MG63 (cell line): ENCODE measurements around the gene ZNF70. TPM values are rescaled to one million over a fixed set of nuclear protein-coding genes. Genes with fewer than 3 reads are reported as not detected.

Source experiments
- DNase-seq: peaks from one replicate; pipeline ENCODE4 v3.0.0-alpha.2; 2020
- H3K27me3 ChIP-seq: fragments of 250-450 bp; sonication (Bioruptor Pico); 2 replicates; pipeline ENCODE4 v1.5.1; 2020; ENCODE audit warnings: mild to moderate bottlenecking, moderate library complexity
- H3K36me3 ChIP-seq: fragments of 250-450 bp; sonication (Bioruptor Pico); 2 replicates; pipeline ENCODE4 v1.5.1; 2020; ENCODE audit warnings: mild to moderate bottlenecking, moderate library complexity
- H3K4me3 ChIP-seq: fragments of 250-450 bp; sonication (Bioruptor Pico); 2 replicates; pipeline ENCODE4 v1.5.1; 2020; ENCODE audit warnings: mild to moderate bottlenecking, moderate library complexity
- H3K9me3 ChIP-seq: fragments of 250-450 bp; sonication (Bioruptor Pico); 2 replicates; pipeline ENCODE4 v1.5.1; 2020; ENCODE audit warnings: mild to moderate bottlenecking, moderate library complexity
- total RNA-seq: library from RNA; depleted of rRNA; stranded (reverse); fragments of >200 nt; shearing (Covaris generic); gene quantifications from 2 replicates; pipeline ENCODE4 v1.2.3, GENCODE V29; 2014; ENCODE audit warnings: low replicate concordance; rRNA removed

The ZNF70 gene
- 2.4 and 3.9 TPM in 2 replicates for total RNA-seq

DNA sequence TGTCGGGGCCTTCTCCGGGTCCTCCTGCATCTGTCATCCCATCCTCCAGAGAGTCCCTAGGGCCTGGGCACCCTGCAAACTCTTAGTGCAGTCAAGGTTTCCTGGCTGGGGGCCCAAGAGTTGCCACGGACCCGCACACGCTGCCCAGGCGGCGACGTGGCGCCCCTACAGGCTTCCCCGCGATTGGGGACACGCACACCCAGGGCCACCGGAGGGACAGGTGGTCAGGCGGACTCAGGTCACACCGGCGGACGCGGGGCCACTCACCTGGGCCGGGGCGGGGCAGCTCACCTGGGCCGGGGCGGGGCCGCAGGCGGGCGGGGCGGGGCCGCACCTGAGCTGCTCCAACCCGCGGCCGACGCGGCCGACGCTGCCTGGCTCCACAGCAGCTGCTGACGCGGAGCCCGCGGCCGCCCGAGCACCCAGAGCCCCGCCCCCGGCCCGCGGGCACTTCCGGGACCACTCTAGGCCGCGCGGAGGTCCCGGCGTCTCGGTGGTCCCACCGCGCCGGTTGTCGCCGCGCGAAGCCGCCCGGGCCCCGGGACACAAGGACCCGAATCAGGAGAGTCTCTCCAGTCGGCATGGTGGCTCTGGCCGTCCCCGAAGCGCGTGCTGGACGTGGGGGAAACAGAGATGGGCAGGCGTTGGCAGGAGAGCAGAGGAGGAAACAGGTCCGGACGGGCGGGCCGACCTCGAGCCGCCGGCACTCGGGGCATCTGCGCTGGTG lies at the start of gene ZNF70:
Gene ZNF70 (minus strand): TSS at position 399 of the 727 bp plus-strand sequence. CDS start 5,972 bp downstream, outside the sequence.
- no peaks in the 10 kb centered on the region for H3K36me3 ChIP-seq
- H3K4me3 ChIP-seq, result peak within 1 kb of the TSS; percentile 84
- H3K27me3 ChIP-seq, result no peaks in the 10 kb centered on the region
- no peaks in the 10 kb centered on the region for H3K9me3 ChIP-seq
- DNase-seq, result peak; percentile 81

- no peak for DNase-seq
- peaks cover 53% of the 10 kb centered on the region for H3K36me3 ChIP-seq
- H3K27me3 ChIP-seq, result no peaks in the 10 kb centered on the region
- H3K9me3 ChIP-seq, result no peaks in the 10 kb centered on the region
- H3K4me3 ChIP-seq, result no peak overlapping the region
Measured at GRCh38 chr22:23796461-23796860, 45.5 kb upstream of the ZNF70 start.

DNA sequence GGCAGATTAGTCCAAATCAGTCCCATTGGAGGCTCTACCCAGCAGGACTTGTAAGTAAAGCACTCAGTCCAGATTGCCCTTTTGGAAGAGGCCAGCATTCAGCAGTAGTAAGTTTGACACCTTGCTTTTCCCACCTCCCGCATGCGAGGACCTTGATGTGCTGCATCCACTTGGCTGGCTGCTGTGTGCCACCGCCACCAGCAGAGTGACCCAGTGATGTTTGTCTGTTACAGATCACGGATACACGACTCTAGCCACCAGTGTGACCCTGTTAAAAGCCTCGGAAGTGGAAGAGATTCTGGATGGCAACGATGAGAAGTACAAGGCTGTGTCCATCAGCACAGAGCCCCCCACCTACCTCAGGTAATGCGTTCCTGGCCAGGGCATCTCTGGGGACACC lies 42.4 kb upstream of the ZNF70 start:
- no peak for DNase-seq
- H3K36me3 ChIP-seq, result peaks cover 58% of the 10 kb centered on the region
- no peaks in the 10 kb centered on the region for H3K9me3 ChIP-seq
- H3K4me3 ChIP-seq, result no peak overlapping the region
- H3K27me3 ChIP-seq, result no peaks in the 10 kb centered on the region

DNA sequence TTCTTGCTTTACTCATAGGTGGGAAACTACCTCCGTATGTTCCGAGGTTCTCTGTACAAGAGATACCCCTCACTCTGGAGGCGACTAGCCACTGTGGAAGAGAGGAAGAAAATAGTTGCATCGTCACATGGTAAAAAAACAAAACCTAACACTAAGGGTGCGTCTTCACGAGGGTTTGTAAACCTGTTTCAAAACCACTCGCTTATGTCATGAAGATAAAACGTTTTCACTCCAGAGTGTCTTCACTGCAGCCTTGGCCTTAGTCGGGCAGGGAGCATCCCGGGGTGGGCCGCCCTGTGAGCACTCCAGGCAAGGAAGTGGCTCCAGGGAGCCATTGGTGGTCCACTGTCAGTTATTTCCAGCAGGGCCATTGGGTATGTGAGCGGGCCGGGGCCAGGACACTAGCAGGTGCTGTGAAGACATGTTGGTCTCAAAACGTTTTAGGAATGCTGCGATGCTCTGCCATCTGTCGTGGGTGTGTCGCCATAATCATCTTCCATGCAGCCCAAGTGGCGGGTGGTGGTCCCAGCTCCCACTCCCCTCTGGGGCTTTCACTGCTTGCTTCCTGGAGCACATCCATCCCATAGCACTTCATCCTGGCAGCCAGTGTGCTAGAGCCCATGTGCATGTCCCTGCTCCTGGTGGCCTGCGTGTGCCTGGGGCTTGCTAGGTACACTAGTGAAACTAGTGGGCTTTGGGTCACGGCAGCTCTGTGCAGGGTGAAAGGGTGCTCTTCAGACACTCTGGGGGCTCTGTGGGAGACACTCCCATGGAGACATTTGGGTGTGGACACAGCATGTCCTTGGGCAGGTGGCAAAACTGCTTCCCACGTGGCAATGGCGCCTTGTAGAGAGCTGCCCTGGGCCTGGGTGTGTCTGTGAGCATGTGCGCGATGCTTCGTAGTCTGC lies 41.1 kb upstream of the ZNF70 start:
- Histone ChIP-seq H3K36me3 (peaks cover 52% of the 10 kb centered on the region), H3K27me3 (no peaks in the 10 kb centered on the region), H3K4me3 (no peak overlapping the region), H3K9me3 (no peaks in the 10 kb centered on the region)
- DNase-seq, result no peak

DNA sequence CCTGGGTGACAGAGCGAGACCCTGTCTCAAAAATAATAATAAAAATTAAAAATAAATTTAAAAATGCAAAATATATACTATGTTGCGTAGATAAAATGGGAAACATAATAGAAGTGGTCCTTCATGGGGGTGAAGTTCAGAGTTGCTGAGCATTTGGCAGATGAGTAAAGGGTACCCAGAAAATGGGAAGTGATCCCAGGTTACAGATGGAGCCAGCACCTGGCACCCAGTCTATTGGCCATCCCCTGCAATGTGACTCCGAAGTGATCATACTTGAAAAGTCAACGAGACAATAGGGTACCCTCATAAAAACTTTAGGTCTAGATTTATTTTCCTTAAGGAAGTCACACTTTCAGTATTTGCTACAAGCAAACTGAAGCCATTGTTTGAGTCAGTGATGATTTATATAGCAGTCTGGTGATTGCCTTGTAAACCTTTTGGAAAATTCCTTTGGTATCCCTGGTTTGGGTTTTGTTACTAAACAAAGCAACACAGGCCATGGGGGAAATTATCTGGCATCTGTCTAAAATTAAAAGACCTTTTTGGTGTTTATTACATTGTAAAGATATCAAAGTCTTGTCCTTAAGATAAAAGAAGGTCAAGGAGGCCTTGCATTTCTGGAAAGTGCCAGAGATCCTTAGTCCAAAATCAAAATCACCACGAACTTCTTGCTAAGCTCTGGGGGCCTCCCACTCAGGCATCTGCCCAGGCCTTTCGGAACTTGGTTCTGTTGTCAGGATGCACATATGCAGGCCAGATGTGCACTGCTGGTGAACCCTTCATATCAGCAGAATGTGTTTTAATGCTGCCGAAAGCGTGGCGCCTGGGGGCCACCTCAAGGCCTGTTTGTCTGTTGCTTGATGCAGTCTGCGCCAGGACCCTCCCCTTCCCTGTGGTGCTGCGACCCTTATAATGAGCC lies 40.2 kb upstream of the ZNF70 start:
- H3K36me3 ChIP-seq, result peaks cover 46% of the 10 kb centered on the region
- DNase-seq, result no peak

GRCh38 chr22:23789638-23790037 lies 38.7 kb upstream of the ZNF70 start:
- DNase-seq, result no peak
- H3K36me3 ChIP-seq, result peaks cover 35% of the 10 kb centered on the region
- no peak overlapping the region for H3K4me3 ChIP-seq
- H3K27me3 ChIP-seq, result no peaks in the 10 kb centered on the region
- H3K9me3 ChIP-seq, result no peaks in the 10 kb centered on the region

More for the DNA sequence above, 40.2 kb upstream of the ZNF70 start:
- H3K4me3 ChIP-seq, result no peak overlapping the region
- no peaks in the 10 kb centered on the region for H3K9me3 ChIP-seq
- H3K27me3 ChIP-seq, result no peaks in the 10 kb centered on the region

DNA sequence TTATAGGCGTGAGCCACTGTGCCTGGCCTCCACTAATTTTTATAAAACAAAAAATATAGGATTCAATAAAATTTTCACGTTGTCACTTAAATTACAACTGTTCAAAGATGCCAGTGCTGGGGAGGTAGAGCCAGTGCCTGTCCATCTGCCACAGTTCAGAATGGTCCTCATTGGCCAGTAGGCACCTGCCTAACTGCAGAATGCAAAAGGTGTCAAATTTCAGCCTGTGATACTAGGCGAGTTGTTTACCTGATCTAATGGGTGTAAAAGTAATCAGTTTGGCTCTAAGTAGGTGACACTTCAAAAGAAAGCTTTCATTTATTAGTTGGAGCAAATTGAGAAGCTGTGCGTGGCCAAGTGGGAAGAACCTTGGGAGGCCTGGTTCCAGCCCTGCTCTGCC lies 38.2 kb upstream of the ZNF70 start:
- no peak overlapping the region for H3K4me3 ChIP-seq
- H3K27me3 ChIP-seq, result no peaks in the 10 kb centered on the region
- H3K36me3 ChIP-seq, result peaks cover 31% of the 10 kb centered on the region
- H3K9me3 ChIP-seq, result no peaks in the 10 kb centered on the region
- DNase-seq, result no peak

DNA sequence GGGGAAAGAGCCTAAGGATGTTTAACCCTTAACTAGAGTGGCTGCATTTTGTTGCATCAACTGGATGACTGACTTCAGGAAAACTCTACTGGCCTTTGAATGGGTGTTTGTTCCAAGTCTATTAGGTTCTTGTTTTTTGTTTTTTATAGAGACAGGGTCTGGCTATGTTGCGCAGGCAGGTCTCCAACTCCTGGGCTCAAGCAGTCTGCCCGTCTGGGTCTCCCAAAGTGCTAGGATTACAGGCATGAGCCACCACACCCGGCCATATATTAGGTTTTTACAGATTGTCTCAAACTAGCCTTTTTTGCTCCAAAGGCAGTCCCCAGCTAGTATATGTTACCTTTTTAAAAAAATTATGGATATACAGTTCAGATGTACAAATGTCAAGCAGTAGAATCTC lies 37.0 kb upstream of the ZNF70 start:
- Histone ChIP-seq H3K27me3 (no peaks in the 10 kb centered on the region), H3K4me3 (peak overlapping the region; percentile 91), H3K36me3 (peaks cover 21% of the 10 kb centered on the region), H3K9me3 (no peaks in the 10 kb centered on the region)
- DNase-seq, result no peak

DNA sequence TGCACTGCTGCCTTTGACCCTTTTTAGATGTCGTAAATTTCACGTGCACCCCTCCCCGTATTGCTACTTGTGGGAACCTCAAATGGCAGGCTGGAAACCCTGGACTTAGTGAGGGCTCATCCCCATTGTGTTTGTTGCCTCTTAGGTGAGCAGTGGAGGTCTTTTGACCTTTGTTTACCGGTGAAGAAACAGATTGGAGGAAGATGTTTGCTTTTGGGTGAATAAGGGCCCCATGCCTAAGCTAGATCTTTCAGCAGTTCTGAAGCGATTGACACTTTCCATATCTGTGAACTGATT lies 36.6 kb upstream of the ZNF70 start:
- H3K27me3 ChIP-seq, result no peaks in the 10 kb centered on the region
- DNase-seq, result no peak
- no peaks in the 10 kb centered on the region for H3K9me3 ChIP-seq
- peak overlapping the region; percentile 91 for H3K4me3 ChIP-seq
- H3K36me3 ChIP-seq, result peaks cover 18% of the 10 kb centered on the region

- Histone ChIP-seq H3K4me3 (peak within 1 kb of the TSS; percentile 91), H3K36me3 (peaks cover 16% of the 10 kb centered on the region), H3K27me3 (no peaks in the 10 kb centered on the region), H3K9me3 (no peaks in the 10 kb centered on the region)
- peak; percentile 87 for DNase-seq
Measured at GRCh38 chr22:23786752-23787599, 36.1 kb upstream of the ZNF70 start, which contains the start of gene SMARCB1. SMARCB1 (plus strand) TSS chr22:23786966; CDS start chr22:23787170, 204 bp downstream.

DNA sequence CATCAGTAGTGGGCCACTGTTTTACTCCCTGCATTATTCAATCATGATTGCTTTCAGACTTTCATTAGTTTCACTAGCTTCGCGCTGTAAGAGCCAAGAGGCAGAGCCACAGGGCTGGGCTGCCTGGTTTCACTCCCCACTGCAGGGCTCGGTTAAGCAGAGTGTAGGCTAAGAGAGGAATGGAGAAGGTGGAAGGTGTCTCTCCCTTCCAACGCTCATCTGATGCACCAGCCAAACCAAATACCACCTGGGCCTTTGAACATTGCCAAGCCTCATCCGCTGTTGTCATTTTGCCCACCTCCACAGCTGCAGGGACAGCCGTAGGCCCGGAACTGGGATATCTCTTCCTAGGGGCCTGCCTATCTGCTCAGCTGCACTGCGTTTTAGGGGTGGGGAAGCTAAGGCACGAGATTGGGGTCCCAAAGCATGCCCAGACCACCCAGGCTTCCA lies 35.4 kb upstream of the ZNF70 start:
- H3K27me3 ChIP-seq, result no peaks in the 10 kb centered on the region
- H3K36me3 ChIP-seq, result peaks cover 12% of the 10 kb centered on the region
- H3K9me3 ChIP-seq, result no peaks in the 10 kb centered on the region
- DNase-seq, result no peak
- peak overlapping the region; percentile 91 for H3K4me3 ChIP-seq

DNA sequence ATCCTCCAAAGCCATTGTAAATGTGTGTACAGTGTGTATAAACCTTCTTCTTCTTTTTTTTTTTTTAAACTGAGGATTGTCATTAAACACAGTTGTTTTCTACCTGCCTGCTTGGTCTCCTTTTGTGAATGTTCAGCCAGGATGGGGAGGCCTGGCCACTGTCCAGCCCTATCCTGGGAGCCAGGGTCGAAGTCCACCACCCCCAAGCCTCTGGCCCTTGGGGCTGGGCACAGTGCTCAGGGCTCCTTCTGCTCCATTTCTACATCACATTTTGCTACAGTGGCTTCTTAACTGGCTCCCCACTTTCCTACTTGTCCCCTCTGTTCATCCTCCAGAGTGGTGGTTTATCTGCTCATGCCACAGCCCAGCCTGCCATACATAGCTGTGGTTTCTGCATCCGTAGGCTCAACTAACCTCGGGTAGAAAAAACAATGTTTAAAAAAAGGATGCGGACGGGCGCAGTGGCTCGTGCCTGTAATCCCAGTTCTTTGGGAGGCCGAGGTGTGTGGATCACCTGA lies 33.4 kb upstream of the ZNF70 start:
- Histone ChIP-seq H3K9me3 (no peaks in the 10 kb centered on the region), H3K27me3 (no peaks in the 10 kb centered on the region), H3K36me3 (peaks cover 8% of the 10 kb centered on the region), H3K4me3 (no peak overlapping the region)
- no peak for DNase-seq

- no peak for DNase-seq
- peaks cover 1% of the 10 kb centered on the region; the same call in 1 of the 2 replicates for H3K36me3 ChIP-seq
- no peaks in the 10 kb centered on the region for H3K27me3 ChIP-seq
Measured at GRCh38 chr22:23783265-23784150, 32.6 kb upstream of the ZNF70 start.

GRCh38 chr22:23782703-23783102 lies 31.8 kb upstream of the ZNF70 start:
- H3K4me3 ChIP-seq, result no peak overlapping the region
- H3K27me3 ChIP-seq, result no peaks in the 10 kb centered on the region
- H3K9me3 ChIP-seq, result no peaks in the 10 kb centered on the region
- H3K36me3 ChIP-seq, result no peaks in the 10 kb centered on the region; the same call in 1 of the 2 replicates
- DNase-seq, result no peak

More at GRCh38 chr22:23783265-23784150, 32.6 kb upstream of the ZNF70 start:
- Histone ChIP-seq H3K4me3 (no peak overlapping the region), H3K9me3 (no peaks in the 10 kb centered on the region)

DNA sequence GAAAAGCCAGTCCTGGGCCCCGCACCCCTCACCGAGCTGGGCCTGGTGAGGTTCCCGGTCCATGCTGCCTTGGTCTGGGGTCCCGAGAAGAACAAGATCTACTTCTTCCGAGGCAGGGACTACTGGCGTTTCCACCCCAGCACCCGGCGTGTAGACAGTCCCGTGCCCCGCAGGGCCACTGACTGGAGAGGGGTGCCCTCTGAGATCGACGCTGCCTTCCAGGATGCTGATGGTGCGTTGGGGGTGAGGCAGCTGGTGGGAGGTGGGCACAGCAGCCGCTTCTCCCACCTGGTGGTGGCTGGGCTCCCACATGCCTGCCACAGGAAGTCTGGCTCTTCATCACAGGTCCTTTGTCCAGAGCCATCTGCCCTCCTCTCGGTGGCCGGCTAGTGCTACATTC lies 31.3 kb upstream of the ZNF70 start:
- H3K27me3 ChIP-seq, result no peaks in the 10 kb centered on the region
- H3K4me3 ChIP-seq, result no peak overlapping the region
- DNase-seq, result no peak
- H3K36me3 ChIP-seq, result no peaks in the 10 kb centered on the region
- no peaks in the 10 kb centered on the region for H3K9me3 ChIP-seq
